Mononuclear cell (primary cell): ENCODE measurements around the gene TBC1D9. TPM values are rescaled to one million over a fixed set of nuclear protein-coding genes. Genes with fewer than 3 reads are reported as not detected.

Experiments
- H3K27me3 ChIP-seq: 2 replicates; pipeline ENCODE4 v1.6.0; 2011; ENCODE audit warnings: low read length, control low read depth; ENCODE audit not compliant: insufficient read depth
- H3K4me1 ChIP-seq: 2 replicates; pipeline ENCODE4 v1.5.1; 2011; ENCODE audit warnings: mild to moderate bottlenecking, low read length, control low read depth; ENCODE audit not compliant: insufficient read depth
- H3K4me3 ChIP-seq: 2 replicates; pipeline ENCODE4 v1.5.1; 2011; ENCODE audit warnings: mild to moderate bottlenecking, low read length, moderate library complexity
- H3K9me3 ChIP-seq: 2 replicates; pipeline ENCODE4 v1.5.1; 2011; ENCODE audit warnings: low read depth, mild to moderate bottlenecking, control low read depth, low read length
- total RNA-seq: library from RNA; depleted of rRNA; stranded (reverse); fragments of >200 nt; gene quantifications from one replicate; pipeline ENCODE4 v1.2.3, GENCODE V29; 2012

The TBC1D9 gene
- total RNA-seq, 1 donor, result 8.7 TPM

DNA sequence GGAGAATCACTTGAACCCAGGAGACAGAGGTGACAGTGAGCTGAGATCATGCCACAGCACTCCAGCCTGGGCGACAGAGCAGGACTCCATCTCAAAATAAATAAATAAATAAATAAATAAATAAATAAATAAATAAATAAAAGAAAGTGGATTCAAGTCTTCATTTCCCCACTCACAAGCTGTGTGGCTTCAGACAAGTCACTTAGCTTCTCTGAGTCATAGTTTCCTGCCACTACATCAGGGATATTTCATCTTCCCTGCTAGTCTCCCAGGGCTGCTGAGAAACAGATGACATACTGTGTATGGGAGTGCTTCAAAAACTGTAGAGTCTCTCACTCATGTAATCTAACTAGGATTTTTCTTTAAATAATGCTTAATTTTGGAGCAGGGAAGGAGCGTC, 37.2 kb downstream of the TBC1D9 start:
- H3K4me3 ChIP-seq, result no peak overlapping the region
- H3K4me1 ChIP-seq, result peaks cover 53% of the 10 kb centered on the region
- H3K9me3 ChIP-seq, result no peaks in the 10 kb centered on the region
- H3K27me3 ChIP-seq, result no peaks in the 10 kb centered on the region

DNA sequence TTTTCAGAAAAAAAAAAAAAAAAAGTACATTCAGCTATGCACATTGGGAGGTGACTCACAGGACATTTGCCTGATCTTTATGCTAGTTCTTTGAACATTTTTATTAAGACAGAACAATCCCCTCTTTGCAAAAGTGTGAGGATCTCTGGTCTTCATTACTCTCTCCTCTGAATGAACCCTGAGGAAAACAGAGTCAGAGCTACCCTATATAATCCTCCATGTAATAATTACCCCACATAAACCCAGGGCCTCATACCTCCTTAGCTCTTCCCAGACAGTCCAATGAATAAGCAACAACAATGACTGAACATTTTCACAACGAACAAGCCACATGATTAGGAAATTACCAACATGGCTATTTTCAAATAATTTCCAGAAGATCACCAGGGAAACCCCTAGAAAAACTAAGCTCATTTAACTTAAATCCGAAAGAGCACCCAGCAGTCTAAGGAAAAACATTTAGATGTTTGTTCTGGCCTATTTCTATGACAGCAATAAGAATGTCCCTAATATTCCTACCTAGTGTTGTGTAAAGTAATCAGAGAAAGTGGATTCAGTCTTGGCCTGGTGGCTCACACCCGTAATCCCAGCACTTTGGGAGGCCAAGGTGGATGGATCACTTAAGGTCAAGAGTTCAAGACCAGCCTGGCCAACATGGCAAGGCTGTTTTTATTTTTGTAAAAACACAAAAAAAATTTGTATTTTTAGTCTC, 37.8 kb downstream of the TBC1D9 start:
- Histone ChIP-seq H3K9me3 (no peaks in the 10 kb centered on the region), H3K4me1 (peaks cover 53% of the 10 kb centered on the region)

DNA sequence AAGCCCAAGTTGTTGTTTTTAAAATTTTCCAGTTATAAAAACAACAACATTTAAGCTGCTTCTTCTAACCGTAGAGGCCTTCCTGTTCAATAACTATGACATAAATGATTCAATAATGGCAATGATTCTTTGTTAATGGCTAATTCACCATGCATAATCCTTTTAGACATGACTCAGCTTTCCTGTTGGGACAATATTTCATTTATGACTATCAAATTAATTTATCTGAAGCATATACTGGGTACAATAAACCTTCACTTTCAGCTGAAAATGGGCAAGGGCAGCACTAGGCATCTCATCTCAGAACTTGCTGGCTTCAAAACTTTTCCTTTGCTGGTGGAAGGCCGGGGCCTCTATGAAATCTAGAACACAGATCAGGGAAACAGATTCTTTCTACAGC, 38.9 kb downstream of the TBC1D9 start:
- Histone ChIP-seq H3K27me3 (no peaks in the 10 kb centered on the region), H3K4me1 (peaks cover 53% of the 10 kb centered on the region), H3K4me3 (no peak overlapping the region), H3K9me3 (no peaks in the 10 kb centered on the region)

More for the DNA sequence above, 37.8 kb downstream of the TBC1D9 start:
- Histone ChIP-seq H3K4me3 (no peak overlapping the region), H3K27me3 (no peaks in the 10 kb centered on the region)

DNA sequence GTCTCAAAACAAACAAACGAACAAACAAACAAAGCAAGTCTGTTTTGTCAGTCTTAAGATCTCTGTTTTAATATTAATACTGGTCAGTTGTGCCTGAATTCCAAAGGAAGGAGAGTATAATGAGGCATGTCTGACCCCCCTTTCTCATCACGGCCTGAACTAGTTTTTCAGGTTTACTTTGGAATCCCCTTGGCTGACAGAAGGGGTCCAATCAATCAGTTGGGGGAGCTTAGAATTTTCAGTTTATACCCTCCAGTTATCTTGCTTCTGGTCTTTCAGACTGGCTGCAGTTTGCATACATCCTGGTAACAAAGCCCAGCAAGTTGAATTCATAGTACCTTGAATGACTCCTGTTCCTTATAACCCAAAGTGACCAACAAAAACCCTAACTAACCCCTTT, 41.1 kb downstream of the TBC1D9 start:
- Histone ChIP-seq H3K4me3 (no peak overlapping the region), H3K9me3 (no peaks in the 10 kb centered on the region), H3K4me1 (peaks cover 44% of the 10 kb centered on the region), H3K27me3 (no peaks in the 10 kb centered on the region)

DNA sequence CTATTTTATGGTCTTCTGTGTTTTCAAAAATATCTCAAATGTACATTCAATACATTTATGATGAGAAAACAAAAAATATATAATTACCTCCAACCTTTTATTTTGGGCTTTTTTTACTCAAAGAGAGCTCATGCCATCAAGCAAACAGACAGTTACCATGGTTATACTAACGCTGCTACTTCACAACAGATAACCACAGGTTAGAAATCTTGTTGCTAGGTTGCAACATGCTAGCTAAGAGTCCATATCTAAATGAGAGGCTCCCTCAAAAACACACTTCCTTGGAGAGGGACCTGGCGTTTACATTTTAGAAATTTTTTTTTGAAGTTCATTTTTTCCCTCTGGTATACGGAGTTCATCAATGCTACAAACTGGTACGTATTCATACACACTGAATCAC, 44.3 kb downstream of the TBC1D9 start:
- H3K9me3 ChIP-seq, result no peaks in the 10 kb centered on the region
- peaks cover 14% of the 10 kb centered on the region for H3K4me1 ChIP-seq
- no peak overlapping the region for H3K4me3 ChIP-seq
- H3K27me3 ChIP-seq, result no peaks in the 10 kb centered on the region

DNA sequence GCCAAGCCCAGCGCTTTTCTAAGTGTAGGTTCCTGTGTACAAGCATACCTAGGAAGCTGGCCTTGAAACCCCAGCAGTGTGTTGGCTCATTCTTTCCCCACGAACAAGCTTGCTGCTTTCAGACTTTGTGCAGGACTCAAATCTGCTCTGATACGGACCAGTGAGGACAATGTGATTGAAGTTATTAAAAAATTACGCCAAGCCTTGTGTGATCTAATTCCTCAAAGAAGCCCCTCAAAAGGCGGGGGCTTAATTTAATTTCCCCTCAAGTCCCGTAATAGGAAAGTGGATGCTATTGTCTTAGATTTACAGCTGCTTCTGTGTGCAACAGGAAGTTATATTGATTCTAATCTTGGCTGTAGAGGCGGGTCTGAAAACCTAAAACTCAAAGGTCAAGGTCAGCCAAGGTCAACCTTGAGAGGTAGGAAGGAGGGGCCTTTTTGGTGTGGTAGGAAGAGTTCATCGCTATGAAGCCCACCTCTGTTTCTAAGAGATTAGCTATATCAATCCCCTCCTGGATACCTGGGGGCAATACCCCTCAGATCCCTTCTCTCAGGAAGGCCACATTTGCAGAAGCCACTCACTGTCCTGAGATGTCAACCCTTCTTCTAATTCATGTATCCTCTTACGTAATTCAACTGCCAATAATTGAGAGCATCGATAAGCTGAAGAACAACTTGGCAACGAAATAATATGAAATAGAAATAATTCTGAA, 45.1 kb downstream of the TBC1D9 start:
- H3K4me3 ChIP-seq, result no peak overlapping the region
- no peaks in the 10 kb centered on the region for H3K9me3 ChIP-seq
- H3K4me1 ChIP-seq, result peaks cover 14% of the 10 kb centered on the region
- H3K27me3 ChIP-seq, result no peaks in the 10 kb centered on the region

- Histone ChIP-seq H3K9me3 (no peaks in the 10 kb centered on the region), H3K4me3 (no peak overlapping the region), H3K27me3 (no peaks in the 10 kb centered on the region), H3K4me1 (peaks cover 17% of the 10 kb centered on the region)
Measured at GRCh38 chr4:140707325-140707724, 48.9 kb downstream of the TBC1D9 start.

- Histone ChIP-seq H3K4me3 (no peak overlapping the region), H3K27me3 (no peaks in the 10 kb centered on the region), H3K9me3 (no peaks in the 10 kb centered on the region), H3K4me1 (peaks cover 17% of the 10 kb centered on the region)
Measured at GRCh38 chr4:140706665-140707064, 49.5 kb downstream of the TBC1D9 start.

- H3K4me1 ChIP-seq, result peaks cover 16% of the 10 kb centered on the region
- H3K9me3 ChIP-seq, result no peaks in the 10 kb centered on the region
- H3K27me3 ChIP-seq, result no peaks in the 10 kb centered on the region
- H3K4me3 ChIP-seq, result no peak overlapping the region
Measured at GRCh38 chr4:140706276-140706625, 49.9 kb downstream of the TBC1D9 start.

DNA sequence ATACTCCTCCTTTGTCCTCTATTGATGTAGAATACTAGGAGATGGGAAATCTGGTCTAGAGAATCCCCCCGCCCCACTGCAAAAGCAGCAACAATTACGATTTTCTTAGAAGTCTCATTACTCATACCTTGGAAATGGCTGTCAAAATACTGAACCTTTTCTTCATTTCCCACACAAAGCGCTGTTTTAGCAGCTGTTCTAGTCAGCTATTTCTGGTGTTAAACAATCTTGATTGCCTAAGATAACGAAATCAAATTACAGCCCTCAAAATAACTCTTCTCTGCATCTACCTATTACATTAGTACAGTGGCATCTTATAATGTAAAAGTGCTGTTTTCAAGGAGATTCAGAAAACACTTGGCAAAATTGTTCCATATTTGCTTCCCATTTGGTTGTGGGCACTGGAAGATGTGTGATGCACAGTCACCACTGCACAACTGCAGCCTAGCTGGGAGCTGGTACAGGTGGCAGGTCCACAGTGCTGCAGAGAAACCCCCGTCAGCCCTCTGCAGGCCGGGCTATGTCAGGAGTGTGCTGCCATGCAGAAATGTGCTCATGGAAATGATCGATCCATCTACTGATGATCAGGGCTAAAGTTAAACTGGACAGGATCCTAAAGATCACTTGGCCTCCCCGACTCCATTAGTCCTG, 50.4 kb downstream of the TBC1D9 start:
- Histone ChIP-seq H3K4me3 (no peak overlapping the region), H3K9me3 (no peaks in the 10 kb centered on the region), H3K27me3 (no peaks in the 10 kb centered on the region), H3K4me1 (peaks cover 11% of the 10 kb centered on the region)

DNA sequence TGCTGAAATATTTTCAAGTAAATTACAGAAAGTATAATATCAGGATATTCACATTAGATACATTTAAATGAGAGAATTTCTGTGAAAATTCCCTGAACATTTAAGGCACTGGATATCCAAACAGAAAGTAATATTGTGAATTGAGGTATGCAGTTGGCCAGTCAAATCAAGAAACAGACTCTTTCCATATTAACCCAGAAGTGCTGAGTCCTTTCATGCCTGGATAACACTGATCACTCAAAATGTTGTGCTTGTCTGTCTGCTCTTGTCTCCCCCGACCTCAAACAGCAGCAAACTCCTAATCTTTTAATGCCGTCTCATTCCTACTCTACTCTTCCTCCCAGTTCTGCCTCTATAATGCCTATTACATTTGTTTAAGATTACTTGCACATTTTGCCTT, 51.2 kb downstream of the TBC1D9 start:
- H3K4me3 ChIP-seq, result no peak overlapping the region
- H3K9me3 ChIP-seq, result no peaks in the 10 kb centered on the region
- H3K27me3 ChIP-seq, result no peaks in the 10 kb centered on the region
- H3K4me1 ChIP-seq, result peaks cover 7% of the 10 kb centered on the region

- Histone ChIP-seq H3K4me1 (peaks cover 7% of the 10 kb centered on the region), H3K27me3 (no peaks in the 10 kb centered on the region), H3K9me3 (no peaks in the 10 kb centered on the region), H3K4me3 (no peak overlapping the region)
Measured at GRCh38 chr4:140704392-140704960, 51.7 kb downstream of the TBC1D9 start.

- no peak overlapping the region for H3K4me3 ChIP-seq
- no peaks in the 10 kb centered on the region for H3K9me3 ChIP-seq
- H3K27me3 ChIP-seq, result no peaks in the 10 kb centered on the region
- peaks cover 7% of the 10 kb centered on the region for H3K4me1 ChIP-seq
Measured at GRCh38 chr4:140703463-140703862, 52.7 kb downstream of the TBC1D9 start.

DNA sequence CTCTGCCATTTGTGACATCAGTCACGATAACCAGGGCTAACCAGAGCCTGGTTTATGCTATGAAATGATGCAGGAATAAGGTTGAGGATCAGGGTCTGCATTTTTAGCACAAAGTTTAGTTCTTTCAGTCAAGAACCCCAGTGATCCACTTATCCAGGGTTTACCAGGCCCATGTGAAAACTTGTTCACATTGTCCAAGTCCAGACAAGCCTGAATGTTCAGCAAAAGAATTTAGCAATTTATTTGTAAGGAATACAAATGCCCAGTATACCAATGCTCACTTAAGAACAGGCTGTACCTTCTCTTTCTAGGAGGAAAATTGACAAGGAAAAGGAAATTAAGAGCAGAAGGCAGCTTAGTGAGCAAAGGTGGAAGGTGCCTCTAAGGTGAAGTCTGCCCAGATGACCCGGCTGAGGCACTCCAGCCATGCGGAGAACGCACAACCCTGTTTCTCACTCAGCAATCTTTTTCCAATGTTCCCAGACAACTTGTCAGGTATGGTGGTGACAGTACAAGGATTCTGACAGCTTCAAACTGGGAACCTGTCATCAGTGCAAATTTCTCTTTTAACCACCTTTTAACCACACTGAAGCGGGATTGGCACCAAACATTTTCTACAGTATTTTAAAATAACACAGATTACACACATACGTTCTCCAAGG, 54.0 kb downstream of the TBC1D9 start:
- Histone ChIP-seq H3K9me3 (no peaks in the 10 kb centered on the region), H3K27me3 (no peaks in the 10 kb centered on the region), H3K4me3 (no peak overlapping the region), H3K4me1 (peaks cover 7% of the 10 kb centered on the region)

DNA sequence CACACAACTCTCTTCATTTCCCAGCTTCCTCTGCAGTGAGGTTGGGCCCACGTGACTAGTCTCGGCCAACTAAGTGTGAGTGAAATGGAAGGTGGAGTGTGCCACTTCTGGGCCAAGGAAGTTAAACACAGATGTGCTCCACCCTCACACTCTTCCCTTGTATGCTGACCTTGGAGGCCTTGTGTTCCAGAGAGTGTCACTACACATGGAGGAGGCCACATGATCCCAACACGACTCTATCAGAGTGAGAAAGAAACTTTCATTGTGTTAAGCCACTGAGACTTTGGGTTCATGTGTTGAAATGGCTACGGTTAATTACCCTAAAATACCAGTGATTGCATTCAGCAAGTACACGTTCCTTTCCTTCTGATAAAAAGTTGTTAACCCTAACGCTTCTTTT, 55.1 kb downstream of the TBC1D9 start:
- Histone ChIP-seq H3K4me1 (peaks cover 4% of the 10 kb centered on the region), H3K9me3 (no peaks in the 10 kb centered on the region), H3K4me3 (no peak overlapping the region), H3K27me3 (no peaks in the 10 kb centered on the region)
